Measurements from ENCODE around the gene TGFA.

DNA sequence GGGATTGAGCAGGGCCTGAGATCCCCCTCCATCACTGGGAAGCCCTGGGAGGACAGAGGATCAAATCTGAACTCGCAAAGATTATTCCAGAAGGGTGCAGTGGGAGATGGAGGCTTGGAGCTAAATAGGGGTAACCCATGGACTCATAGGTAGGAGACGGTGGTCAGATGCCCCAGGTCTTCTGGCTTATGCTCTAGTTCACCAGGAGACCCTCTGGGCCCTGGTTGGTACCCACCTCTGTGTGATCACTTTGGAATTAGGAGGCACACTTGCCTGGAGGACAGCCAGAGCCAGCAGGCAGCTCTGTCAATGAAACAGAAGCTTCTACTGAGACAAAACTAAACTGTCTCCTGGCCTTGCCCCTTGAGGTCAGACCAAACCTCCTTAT lies 110.6 kb downstream of the TGFA start:
- TF ChIP-seq, protein P1, sequence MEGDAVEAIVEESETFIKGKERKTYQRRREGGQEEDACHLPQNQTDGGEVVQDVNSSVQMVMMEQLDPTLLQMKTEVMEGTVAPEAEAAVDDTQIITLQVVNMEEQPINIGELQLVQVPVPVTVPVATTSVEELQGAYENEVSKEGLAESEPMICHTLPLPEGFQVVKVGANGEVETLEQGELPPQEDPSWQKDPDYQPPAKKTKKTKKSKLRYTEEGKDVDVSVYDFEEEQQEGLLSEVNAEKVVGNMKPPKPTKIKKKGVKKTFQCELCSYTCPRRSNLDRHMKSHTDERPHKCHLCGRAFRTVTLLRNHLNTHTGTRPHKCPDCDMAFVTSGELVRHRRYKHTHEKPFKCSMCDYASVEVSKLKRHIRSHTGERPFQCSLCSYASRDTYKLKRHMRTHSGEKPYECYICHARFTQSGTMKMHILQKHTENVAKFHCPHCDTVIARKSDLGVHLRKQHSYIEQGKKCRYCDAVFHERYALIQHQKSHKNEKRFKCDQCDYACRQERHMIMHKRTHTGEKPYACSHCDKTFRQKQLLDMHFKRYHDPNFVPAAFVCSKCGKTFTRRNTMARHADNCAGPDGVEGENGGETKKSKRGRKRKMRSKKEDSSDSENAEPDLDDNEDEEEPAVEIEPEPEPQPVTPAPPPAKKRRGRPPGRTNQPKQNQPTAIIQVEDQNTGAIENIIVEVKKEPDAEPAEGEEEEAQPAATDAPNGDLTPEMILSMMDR (IDR thresholded peaks at IDR 0.05), result no peak
- TF ChIP-seq POLR2AphosphoS5 (IDR thresholded peaks at IDR 0.05), result no peak
- TF ChIP-seq POLR2A (IDR thresholded peaks at IDR 0.05), result no peak
- TF ChIP-seq EP300 (IDR thresholded peaks at IDR 0.05), result no peak

Data from upper lobe of left lung (tissue), 4 donors.